NCI-H2029 (cell line): ENCODE measurements around the gene REC8.
"Not testable (repeated sequence)": the region's sequence is repeated elsewhere in the genome, so short reads cannot be mapped to it uniquely, and the experiment has no call there.

Experiments used
- DNase-seq: peaks from one replicate; lab custom pipeline; 2025; lab: John Stamatoyannopoulos, UW

The REC8 gene

GRCh38 chr14:24204163-24205146 lies 32.6 kb downstream of the REC8 start:
- DNase-seq = no peak

GRCh38 chr14:24206260-24207103 lies 34.6 kb downstream of the REC8 start:
- DNase-seq = no peak

GRCh38 chr14:24207104-24207551 lies 35.2 kb downstream of the REC8 start:
- DNase-seq = no peak

- no peak for DNase-seq
Observed at GRCh38 chr14:24207625-24208024, 35.7 kb downstream of the REC8 start.

GRCh38 chr14:24211311-24211710 lies 39.4 kb downstream of the REC8 start:
- DNase-seq = no peak

- peak; percentile 96 for DNase-seq
Observed at GRCh38 chr14:24212924-24213865, 41.3 kb downstream of the REC8 start, which contains the start of gene CHMP4A. CHMP4A (minus strand) TSS chr14:24213488; CDS start chr14:24213439, 49 bp downstream.

GRCh38 chr14:24213866-24214662 lies 42.2 kb downstream of the REC8 start:
- no peak for DNase-seq

GRCh38 chr14:24215495-24216344 lies 43.8 kb downstream of the REC8 start, which contains the start of gene MDP1:
MDP1 (minus strand) TSS chr14:24216066; CDS start chr14:24215955, 111 bp downstream.
- peak; percentile 91 for DNase-seq

- no peak for DNase-seq
Observed at GRCh38 chr14:24216345-24216699, 44.4 kb downstream of the REC8 start.

- DNase-seq = not testable (repeated sequence)
Observed at GRCh38 chr14:24216876-24217275, 45.0 kb downstream of the REC8 start.

- no peak for DNase-seq
Observed at GRCh38 chr14:24219080-24219479, 47.2 kb downstream of the REC8 start.

- DNase-seq = no peak
Observed at GRCh38 chr14:24219521-24219920, 47.6 kb downstream of the REC8 start.

- not testable (repeated sequence) for DNase-seq
Observed at GRCh38 chr14:24222987-24223386, 51.1 kb downstream of the REC8 start.

- DNase-seq = no peak
Observed at GRCh38 chr14:24224618-24225071, 52.8 kb downstream of the REC8 start.

- DNase-seq = no peak
Observed at GRCh38 chr14:24226473-24226872, 54.6 kb downstream of the REC8 start.

- no peak for DNase-seq
Observed at GRCh38 chr14:24228902-24229301, 57.0 kb downstream of the REC8 start.
